Mesodermal cell (in vitro differentiated cells): Measurements from ENCODE around the gene MAD1L1.

Source experiments
- H3K27ac ChIP-seq: 2 replicates; pipeline ENCODE4 v1.7.0; 2013; ENCODE audit warnings: mild to moderate bottlenecking, low read depth, low read length, moderate library complexity; ENCODE audit not compliant: severe bottlenecking
- H3K36me3 ChIP-seq: 2 replicates; pipeline ENCODE4 v1.7.1; 2013; ENCODE audit warnings: mild to moderate bottlenecking, low read length, moderate library complexity; ENCODE audit not compliant: control insufficient read depth, insufficient read depth
- H3K4me1 ChIP-seq: one replicate; pipeline ENCODE4 v1.7.1; 2013; ENCODE audit warnings: mild to moderate bottlenecking, low read length; ENCODE audit not compliant: insufficient read depth, control insufficient read depth, poor library complexity, severe bottlenecking
- H3K4me3 ChIP-seq: 2 replicates; pipeline ENCODE4 v1.7.0; 2013; ENCODE audit warnings: low read length, control low read depth, mild to moderate bottlenecking; ENCODE audit not compliant: insufficient read depth, poor library complexity, severe bottlenecking; ENCODE audit errors: extremely low read depth
- H3K9me3 ChIP-seq: 2 replicates; pipeline ENCODE4 v1.7.1; 2013; ENCODE audit warnings: mild to moderate bottlenecking, low read length, moderate library complexity; ENCODE audit not compliant: control insufficient read depth
- WGBS, 2 experiments: methylation state at CpG; one replicate each; pipeline ENCODE4 v1.1.5; 2013; ENCODE audit warnings: missing lambda C conversion rate in 2 of 2; ENCODE audit not compliant: insufficient coverage in 2 of 2; 5-methylcytosine and 5-hydroxymethylcytosine counted together

The MAD1L1 gene

GRCh38 chr7:2080477-2080876, 152.3 kb downstream of the MAD1L1 start:
- 87 to 91% methylated on average over 7 to 11 of the region's 14 CpGs for WGBS, 2 experiments
- no peak overlapping the region for H3K27ac ChIP-seq
- H3K4me1 ChIP-seq = peaks cover 7% of the 10 kb centered on the region
- peaks cover 24% of the 10 kb centered on the region for H3K36me3 ChIP-seq
- H3K9me3 ChIP-seq = no peaks in the 10 kb centered on the region
- no peak overlapping the region for H3K4me3 ChIP-seq

GRCh38 chr7:2080060-2080387, 152.7 kb downstream of the MAD1L1 start:
- no peak overlapping the region for H3K27ac ChIP-seq
- H3K4me3 ChIP-seq = no peak overlapping the region
- peaks cover 26% of the 10 kb centered on the region for H3K36me3 ChIP-seq
- no peaks in the 10 kb centered on the region for H3K9me3 ChIP-seq
- peaks cover 7% of the 10 kb centered on the region for H3K4me1 ChIP-seq
- WGBS, 2 experiments = 79 to 81% methylated on average over 3 to 6 of the region's 6 CpGs

GRCh38 chr7:2079332-2080059, 153.2 kb downstream of the MAD1L1 start:
- 83% methylated on average over 11 to 21 of the region's 22 CpGs for WGBS, 2 experiments

GRCh38 chr7:2078899-2079298, 153.8 kb downstream of the MAD1L1 start:
- WGBS, 2 experiments = 93 to 95% methylated on average over 14 to 15 of the region's 15 CpGs
- Histone ChIP-seq H3K4me1 (peaks cover 7% of the 10 kb centered on the region), H3K27ac (no peak overlapping the region), H3K4me3 (no peak overlapping the region), H3K9me3 (no peaks in the 10 kb centered on the region), H3K36me3 (peaks cover 25% of the 10 kb centered on the region)

More at GRCh38 chr7:2079332-2080059, 153.2 kb downstream of the MAD1L1 start:
- peaks cover 7% of the 10 kb centered on the region for H3K4me1 ChIP-seq
- H3K36me3 ChIP-seq = peaks cover 26% of the 10 kb centered on the region
- no peak overlapping the region for H3K27ac ChIP-seq
- no peak overlapping the region for H3K4me3 ChIP-seq
- no peaks in the 10 kb centered on the region for H3K9me3 ChIP-seq

GRCh38 chr7:2076649-2077064, 156.1 kb downstream of the MAD1L1 start:
- H3K27ac ChIP-seq = no peak overlapping the region
- H3K36me3 ChIP-seq = peaks cover 23% of the 10 kb centered on the region
- WGBS, 2 experiments = 97 to 98% methylated on average over 27 of the region's 27 CpGs
- no peak overlapping the region for H3K4me3 ChIP-seq
- H3K4me1 ChIP-seq = no peaks in the 10 kb centered on the region
- no peaks in the 10 kb centered on the region for H3K9me3 ChIP-seq

- 94 to 95% methylated on average over 16 to 17 of the region's 17 CpGs for WGBS, 2 experiments
These were observed 156.9 kb downstream of the MAD1L1 start for GRCh38 chr7:2075811-2076210.

GRCh38 chr7:2074691-2075090, 158.1 kb downstream of the MAD1L1 start:
- WGBS, 2 experiments = 93 to 95% methylated on average over 16 to 17 of the region's 17 CpGs
- Histone ChIP-seq H3K27ac (no peak overlapping the region), H3K4me3 (no peak overlapping the region), H3K36me3 (peaks cover 23% of the 10 kb centered on the region), H3K4me1 (peaks cover under 1% of the 10 kb centered on the region), H3K9me3 (no peaks in the 10 kb centered on the region)

More at GRCh38 chr7:2075811-2076210, 156.9 kb downstream of the MAD1L1 start:
- H3K4me1 ChIP-seq = no peaks in the 10 kb centered on the region
- peaks cover 23% of the 10 kb centered on the region for H3K36me3 ChIP-seq
- H3K9me3 ChIP-seq = no peaks in the 10 kb centered on the region
- no peak overlapping the region for H3K4me3 ChIP-seq
- H3K27ac ChIP-seq = no peak overlapping the region

GRCh38 chr7:2072798-2073197, 159.9 kb downstream of the MAD1L1 start:
- Histone ChIP-seq H3K4me3 (no peak overlapping the region), H3K27ac (no peak overlapping the region), H3K9me3 (no peaks in the 10 kb centered on the region), H3K4me1 (peaks cover 7% of the 10 kb centered on the region), H3K36me3 (peaks cover 32% of the 10 kb centered on the region)
- 87 to 91% methylated on average over 5 of the region's 13 CpGs for WGBS, 2 experiments

- H3K36me3 ChIP-seq = peaks cover 29% of the 10 kb centered on the region
- H3K9me3 ChIP-seq = no peaks in the 10 kb centered on the region
- peaks cover 7% of the 10 kb centered on the region for H3K4me1 ChIP-seq
- 90 to 94% methylated on average over 10 to 11 of the region's 12 CpGs for WGBS, 2 experiments
- no peak overlapping the region for H3K4me3 ChIP-seq
- H3K27ac ChIP-seq = no peak overlapping the region
These were observed 160.7 kb downstream of the MAD1L1 start for GRCh38 chr7:2072042-2072441.

- Histone ChIP-seq H3K4me3 (no peak overlapping the region), H3K9me3 (no peaks in the 10 kb centered on the region), H3K27ac (no peak overlapping the region), H3K36me3 (peaks cover 26% of the 10 kb centered on the region), H3K4me1 (peaks cover 7% of the 10 kb centered on the region)
- WGBS, 2 experiments = 91 to 95% methylated on average over 13 to 24 of the region's 25 CpGs
These were observed 161.5 kb downstream of the MAD1L1 start for GRCh38 chr7:2071133-2071832.
